Measurements from ENCODE around the gene CHST12.

Gene CHST12

DNA sequence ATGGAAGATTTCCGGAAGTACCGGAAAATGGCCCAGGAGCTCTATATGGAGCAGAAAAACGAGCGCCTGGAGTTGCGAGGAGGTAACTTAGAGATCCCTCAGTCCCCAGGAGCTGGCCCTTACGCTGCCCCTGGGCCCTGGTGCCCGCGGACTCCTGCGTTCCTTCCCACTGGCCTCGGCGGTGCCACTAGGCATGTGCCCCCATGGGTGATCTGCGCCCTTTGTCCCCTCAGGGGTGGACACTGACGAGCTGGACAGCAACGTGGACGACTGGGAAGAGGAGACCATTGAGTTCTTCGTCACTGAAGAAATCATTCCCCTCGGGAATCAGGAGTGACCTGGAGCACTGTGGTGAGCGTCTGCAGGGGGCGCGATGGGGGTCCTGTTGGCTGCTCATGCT, 24.2 kb upstream of the CHST12 start:
- no peak overlapping the region for H3K4me3 ChIP-seq (ENCODE audit: low read length)
- TF ChIP-seq, protein P1, sequence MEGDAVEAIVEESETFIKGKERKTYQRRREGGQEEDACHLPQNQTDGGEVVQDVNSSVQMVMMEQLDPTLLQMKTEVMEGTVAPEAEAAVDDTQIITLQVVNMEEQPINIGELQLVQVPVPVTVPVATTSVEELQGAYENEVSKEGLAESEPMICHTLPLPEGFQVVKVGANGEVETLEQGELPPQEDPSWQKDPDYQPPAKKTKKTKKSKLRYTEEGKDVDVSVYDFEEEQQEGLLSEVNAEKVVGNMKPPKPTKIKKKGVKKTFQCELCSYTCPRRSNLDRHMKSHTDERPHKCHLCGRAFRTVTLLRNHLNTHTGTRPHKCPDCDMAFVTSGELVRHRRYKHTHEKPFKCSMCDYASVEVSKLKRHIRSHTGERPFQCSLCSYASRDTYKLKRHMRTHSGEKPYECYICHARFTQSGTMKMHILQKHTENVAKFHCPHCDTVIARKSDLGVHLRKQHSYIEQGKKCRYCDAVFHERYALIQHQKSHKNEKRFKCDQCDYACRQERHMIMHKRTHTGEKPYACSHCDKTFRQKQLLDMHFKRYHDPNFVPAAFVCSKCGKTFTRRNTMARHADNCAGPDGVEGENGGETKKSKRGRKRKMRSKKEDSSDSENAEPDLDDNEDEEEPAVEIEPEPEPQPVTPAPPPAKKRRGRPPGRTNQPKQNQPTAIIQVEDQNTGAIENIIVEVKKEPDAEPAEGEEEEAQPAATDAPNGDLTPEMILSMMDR (conservative IDR thresholded peaks at IDR 0.05; ENCODE audit: low read length) = no peak
- DNase-seq (ENCODE audit: low read depth) = no peak

DNA sequence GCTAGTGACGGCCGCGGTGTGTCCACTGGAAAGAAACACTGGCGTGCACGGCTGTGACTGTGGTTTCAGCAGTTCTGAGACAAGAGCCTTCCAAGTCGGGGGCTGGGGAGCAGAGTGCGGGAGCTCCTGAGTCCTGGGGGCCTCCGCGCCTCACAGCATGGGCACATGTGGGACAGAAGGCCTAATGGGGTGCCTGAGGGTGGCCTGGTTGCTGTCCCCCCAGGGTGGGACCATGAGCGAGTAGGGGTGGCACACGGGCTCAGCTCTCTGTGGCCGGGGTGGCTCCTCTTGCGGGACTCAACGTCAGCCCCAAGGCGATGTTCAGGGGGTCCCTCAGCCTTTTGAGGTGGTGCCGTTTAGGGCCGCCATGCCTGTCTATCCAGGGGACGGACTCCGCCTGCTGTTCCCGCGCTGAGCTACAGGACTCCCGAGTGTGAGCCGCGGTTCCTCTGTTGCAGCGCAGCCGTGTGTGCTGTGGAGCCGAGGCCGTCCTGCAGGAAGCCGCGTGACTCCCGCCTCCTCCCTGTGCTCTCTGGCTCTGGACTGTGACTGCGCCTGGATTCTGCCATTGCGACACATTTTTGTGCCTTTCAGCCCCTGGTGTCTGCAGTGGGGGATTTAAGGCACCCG, 23.5 kb upstream of the CHST12 start:
- TF ChIP-seq, protein P1 (conservative IDR thresholded peaks at IDR 0.05; ENCODE audit: low read length) = no peak
- no peak for DNase-seq (ENCODE audit: low read depth)
- no peak overlapping the region for H3K4me3 ChIP-seq (ENCODE audit: low read length)

DNA sequence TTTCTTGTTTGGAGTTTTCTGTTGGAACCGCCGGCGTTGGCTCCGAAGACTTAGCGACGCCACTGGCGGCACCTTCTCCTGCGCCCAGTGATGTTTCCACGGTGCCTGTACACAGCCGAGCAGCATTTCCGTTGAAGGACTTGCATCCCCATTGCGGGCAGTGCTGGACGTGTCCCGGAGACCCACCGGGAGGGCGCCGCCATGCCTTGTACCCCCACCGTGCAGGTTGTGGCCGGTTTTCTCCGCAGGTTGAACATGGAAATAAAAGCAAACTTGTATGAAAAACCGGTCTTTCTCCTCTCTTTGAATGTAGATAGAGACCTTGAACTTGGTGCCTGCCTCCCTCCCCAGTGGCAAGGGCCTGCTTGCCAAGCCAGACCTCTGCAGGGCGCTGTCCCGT, 22.9 kb upstream of the CHST12 start:
- no peak overlapping the region for H3K4me3 ChIP-seq (ENCODE audit: low read length)
- TF ChIP-seq, protein P1 (conservative IDR thresholded peaks at IDR 0.05; ENCODE audit: low read length) = no peak
- DNase-seq (ENCODE audit: low read depth) = no peak

DNA sequence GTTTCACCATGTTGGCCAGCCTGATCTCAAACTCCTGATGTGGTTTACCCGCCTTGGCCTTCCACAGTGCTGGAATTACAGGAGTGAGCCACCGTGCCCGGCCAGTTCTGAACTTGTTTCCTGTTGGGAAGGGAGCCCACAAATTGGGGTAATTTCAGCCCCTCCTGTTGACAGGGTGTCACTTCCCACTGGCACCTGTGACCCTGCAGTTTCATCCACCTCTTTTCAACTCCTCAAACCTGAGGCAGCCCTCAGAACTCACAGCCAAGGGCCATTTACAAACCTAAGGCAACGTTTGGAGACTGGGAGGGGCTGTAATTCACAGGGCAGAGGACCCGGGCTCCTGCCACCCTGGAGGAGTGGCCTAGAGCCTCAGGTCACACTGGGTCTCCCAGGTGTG, 22.2 kb upstream of the CHST12 start:
- DNase-seq (ENCODE audit: low read depth) = no peak
- H3K4me3 ChIP-seq (ENCODE audit: low read length) = no peak overlapping the region
- TF ChIP-seq, protein P1 (conservative IDR thresholded peaks at IDR 0.05; ENCODE audit: low read length) = no peak

DNA sequence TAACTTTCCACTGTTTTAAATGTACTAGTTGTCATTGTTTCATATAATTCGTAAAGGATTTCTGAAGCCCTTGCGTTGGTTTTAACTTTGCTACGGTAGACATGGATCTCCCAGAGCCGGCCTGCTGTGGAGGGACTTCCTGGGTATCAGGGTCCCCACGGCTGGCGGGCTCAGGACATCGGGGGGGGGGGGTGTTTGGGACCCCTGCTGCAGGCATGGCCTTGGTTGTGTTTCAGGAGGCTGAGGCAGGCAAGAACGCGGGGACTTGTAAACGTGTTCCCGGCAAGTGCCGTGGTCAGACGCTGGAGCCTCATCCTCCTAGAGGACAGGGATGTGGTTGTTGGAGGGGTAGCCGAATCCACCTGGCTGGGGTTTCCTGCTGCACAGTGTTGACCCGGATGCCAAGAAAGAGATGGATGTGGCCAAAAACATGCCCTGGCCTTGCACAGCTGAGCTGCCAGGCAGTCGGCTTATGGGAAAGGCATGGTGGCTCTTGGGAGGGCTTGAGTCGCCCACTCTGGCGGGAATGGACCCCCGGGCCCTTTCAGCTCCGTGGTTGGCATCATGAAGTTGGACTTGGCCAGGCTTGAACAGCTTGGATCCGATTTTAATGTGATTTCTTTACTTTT, 21.4 kb upstream of the CHST12 start:
- no peak for DNase-seq (ENCODE audit: low read depth)
- TF ChIP-seq, protein P1 (conservative IDR thresholded peaks at IDR 0.05; ENCODE audit: low read length) = no peak
- H3K4me3 ChIP-seq (ENCODE audit: low read length) = no peak overlapping the region

DNA sequence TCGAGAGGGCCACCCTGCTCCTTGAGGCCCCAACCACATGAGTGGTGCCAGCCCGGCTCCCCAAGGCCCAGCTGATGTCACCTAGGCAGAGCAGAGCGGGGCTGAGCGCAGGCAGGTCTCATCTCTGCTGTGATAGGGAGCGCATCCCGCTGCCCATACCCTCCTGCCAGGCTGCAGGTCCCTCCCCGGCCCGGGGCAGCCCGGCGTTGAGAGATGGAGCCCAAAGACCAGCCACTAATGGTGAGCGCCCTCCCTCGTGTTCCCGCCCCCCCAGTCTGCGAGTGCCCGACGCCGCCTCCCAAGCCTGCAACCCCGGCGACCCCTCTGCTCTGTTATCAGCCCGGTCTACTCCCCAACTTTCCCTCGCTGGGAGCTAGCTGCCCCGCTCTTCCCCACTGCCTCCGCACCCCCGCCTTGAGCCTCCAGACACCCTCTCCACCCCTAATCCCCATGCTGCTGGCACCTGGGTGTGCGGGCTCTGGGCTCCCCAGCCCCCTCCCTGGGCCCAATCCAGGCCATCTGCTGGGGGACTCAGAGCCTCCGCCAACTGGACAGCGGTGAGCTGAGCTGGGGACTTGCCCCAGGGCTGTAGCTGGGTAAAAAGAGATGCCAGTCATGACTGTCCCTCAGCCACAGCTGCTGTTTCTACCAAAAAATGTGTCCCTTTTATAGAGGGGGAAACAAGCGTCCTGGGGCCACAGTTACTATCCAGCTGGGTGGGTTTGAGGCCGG, 19.7 kb upstream of the CHST12 start:
- no peak overlapping the region for H3K4me3 ChIP-seq (ENCODE audit: low read length)
- DNase-seq (ENCODE audit: low read depth) = no peak
- TF ChIP-seq, protein P1 (conservative IDR thresholded peaks at IDR 0.05; ENCODE audit: low read length) = no peak

All from AG10803 (cell line).